Cerebellar cortex (tissue), 1 donor: ENCODE data around the gene STH.

ENCODE experiments used
- DNase-seq: peaks from one replicate; pipeline ENCODE4 v3.0.0-alpha.2; 2015; ENCODE audit warnings: low spot score

Gene STH

DNA sequence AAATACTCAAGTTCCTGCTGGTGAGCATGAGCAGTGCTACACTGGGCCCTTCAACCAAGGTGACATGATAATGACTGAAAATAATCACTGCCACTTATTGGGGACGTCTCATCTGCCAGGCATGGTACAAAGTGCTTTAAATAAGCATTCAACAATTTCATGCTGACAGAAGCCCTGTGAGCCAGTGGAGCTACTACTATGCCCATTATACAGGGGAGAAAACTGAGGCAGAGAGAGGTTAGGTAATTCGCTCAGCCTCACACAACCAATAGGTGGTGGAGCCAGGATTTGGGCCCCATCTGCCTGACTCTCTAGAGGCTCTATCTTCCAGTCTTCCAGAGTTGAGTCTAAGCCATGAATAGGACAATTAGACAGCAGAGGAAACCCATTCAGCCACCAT lies 30.3 kb upstream of the STH start:
- no peak for DNase-seq

DNA sequence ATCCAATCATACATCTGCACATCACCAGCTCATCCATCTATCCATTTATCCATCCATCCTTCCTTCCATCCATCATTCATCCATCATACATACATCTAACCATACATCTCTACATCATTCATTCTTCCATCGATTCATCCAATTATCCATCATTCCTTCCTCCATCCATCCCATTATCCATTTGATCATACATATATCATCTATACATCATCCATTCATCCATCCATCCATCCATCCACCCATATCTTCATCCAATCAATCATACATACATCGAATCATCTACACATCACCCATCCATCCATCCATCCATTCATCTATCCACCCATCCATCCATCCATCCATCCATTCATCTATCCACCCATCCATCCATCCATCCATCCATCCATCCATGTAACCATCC lies 29.3 kb upstream of the STH start:
- no peak for DNase-seq

DNA sequence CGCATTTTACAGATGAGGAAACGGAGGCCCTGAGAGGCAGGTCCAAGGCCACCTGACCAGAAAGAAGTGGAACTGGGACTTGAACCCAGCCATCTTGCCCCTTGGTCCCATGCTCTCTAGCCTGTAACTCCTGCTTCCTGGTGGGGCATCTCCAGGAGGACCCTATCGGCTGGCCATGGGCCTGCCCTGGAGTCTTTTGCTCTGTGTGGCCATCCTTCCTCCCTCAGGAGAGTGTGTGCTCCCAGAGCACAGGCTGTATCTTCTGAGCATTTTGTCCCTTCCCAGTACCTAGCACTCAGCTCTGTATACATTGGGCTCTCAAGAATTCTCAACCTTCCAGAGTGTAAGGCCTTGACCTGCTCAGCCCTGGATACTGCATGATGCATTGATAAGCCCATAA lies 28.4 kb upstream of the STH start:
- DNase-seq, result no peak

DNA sequence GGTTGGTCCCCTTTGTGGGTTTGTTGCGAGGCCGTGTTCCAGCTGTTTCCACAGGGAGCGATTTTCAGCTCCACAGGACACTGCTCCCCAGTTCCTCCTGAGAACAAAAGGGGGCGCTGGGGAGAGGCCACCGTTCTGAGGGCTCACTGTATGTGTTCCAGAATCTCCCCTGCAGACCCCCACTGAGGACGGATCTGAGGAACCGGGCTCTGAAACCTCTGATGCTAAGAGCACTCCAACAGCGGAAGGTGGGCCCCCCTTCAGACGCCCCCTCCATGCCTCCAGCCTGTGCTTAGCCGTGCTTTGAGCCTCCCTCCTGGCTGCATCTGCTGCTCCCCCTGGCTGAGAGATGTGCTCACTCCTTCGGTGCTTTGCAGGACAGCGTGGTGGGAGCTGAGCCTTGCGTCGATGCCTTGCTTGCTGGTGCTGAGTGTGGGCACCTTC lies 27.3 kb upstream of the STH start:
- DNase-seq, result no peak

DNA sequence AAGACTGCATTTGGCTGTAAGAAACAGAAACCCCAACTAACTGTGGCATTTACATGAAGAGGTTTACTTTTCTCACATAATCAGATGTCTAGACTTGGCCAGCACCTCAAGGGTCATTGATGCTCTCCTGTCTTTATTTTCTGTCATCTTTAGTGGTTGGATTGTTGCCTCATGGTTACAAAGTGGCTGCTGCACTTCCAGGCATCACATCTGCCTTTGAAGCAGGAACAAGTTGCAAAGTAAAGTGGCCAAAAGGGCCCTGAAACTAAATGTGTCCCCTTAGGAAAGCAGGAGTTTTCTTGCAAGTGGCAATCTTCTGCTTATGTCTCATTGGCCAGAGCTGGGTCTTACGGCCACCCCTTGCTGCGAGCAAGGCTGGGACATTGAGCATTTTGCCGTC lies 26.5 kb upstream of the STH start:
- no peak for DNase-seq

DNA sequence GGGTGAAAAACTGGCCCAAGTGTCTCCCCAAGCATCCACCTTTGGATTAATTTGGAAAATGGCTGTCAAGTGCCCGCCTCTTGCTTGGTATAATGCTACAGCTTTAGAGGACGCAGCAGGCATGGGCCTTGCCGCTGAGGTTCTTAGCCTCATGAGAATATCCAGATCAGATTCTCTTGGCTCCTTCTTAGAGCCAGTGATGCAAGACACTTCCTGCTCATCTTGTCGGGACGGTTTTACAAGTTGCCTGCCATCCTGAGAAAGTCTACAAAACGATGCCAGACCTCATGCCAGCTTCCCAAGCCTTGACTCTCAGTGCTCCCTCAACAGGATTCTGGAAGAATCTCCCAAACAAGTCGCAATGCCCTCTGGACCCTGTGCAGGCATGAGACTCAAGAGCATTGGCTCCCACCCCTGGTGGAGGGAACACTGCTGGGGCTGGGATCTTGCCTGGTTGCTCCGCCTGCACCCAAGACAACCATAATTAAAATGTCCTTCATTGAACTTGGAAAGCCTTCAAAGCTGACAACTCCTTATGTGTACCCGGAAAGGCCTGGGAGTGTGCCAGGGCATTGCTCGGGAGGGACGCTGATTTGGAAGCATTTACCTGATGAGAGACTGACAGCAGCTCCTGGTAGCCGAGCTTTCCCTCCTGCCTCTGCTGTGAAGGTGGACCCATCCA lies 25.8 kb upstream of the STH start:
- DNase-seq, result peak; percentile 89

DNA sequence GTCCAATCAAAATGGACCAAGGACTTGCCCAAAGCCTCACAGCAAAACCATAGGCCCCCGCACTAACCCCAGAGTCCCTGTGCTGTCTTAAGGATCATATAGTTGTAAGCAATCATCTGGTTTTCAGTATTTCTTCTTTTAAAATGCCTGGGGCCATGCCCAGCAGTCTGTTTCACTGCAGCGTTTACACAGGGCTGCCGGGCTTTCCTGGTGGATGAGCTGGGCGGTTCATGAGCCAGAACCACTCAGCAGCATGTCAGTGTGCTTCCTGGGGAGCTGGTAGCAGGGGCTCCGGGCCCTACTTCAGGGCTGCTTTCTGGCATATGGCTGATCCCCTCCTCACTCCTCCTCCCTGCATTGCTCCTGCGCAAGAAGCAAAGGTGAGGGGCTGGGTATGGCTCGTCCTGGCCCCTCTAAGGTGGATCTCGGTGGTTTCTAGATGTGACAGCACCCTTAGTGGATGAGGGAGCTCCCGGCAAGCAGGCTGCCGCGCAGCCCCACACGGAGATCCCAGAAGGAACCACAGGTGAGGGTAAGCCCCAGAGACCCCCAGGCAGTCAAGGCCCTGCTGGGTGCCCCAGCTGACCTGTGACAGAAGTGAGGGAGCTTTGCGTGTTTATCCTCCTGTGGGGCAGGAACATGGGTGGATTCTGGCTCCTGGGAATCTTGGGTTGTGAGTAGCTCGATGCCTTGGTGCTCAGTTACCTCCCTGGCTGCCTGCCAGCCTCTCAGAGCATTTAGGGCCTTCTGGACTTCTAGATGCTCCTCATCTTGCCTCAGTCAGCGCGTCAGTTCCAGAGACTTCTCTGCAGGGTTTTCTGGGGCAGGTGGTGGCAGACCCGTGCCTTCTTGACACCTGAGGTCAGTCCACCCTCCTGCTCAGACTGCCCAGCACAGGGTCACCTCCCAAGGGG lies 24.8 kb upstream of the STH start:
- peak; percentile 35 for DNase-seq

DNA sequence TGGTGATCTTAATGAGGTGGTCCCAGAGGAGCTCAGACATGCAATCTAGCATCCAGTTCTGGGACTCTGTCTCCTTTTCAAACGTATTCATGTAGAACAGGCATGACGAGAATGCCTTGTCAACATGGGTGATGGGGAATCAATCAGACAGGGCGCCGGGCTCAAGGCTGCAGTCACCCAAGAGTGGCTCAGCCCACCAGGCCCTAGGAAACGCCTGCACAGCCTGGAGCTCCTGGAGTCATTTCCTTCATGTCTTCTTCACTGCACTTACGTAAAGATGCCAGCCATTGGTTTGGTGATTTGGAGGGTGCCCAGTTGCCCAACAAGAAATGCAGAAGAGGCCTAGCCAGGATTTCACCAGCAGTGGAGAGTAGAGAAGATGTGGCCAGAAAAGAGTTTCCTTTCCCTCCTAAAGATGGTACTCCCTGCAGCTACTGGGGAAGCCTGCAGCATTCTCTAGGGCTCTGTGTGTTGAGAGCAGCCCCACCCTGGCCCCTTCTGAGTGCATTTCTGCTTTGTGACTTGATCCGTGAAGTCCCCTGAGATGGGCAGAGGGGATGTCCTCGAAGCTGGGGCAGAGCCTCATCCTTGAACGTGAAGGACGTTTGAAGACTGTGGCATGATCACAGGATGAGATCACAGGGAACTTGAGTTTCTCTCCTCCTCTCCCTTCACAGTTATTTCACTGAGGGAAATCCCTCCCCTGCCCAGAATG lies 24.0 kb upstream of the STH start:
- no peak for DNase-seq

DNA sequence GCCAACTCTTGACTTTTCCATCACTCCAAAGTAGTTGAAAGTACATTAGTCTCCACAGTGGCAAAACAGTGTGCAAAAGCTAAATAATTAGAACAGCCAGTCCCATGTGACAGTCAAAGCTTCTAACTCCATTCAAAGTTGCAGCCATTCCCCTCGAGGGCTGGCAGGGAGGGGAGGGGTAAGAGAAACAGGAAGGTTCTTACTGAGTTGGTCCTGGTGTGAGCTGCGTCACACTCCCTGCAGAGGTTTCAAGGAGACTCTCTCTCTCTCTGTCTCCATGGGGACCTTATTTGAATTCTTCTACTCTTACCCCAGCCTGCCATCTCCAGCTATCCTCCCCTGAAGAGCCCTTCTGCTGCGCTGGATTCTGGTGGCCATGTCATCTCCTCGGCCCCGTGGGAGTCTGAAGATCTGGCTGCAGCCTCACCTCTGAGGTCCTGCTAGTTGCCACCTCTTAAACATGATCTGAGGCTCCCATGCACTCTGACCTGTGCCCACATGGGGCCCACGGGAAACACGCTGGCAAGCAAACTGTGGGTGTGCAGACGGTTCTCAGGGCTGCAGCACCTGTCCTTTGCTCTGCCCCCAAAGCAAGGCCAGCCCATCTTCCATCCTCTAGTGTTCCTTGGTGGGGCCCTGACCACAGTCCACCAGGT lies 23.3 kb upstream of the STH start:
- no peak for DNase-seq

DNA sequence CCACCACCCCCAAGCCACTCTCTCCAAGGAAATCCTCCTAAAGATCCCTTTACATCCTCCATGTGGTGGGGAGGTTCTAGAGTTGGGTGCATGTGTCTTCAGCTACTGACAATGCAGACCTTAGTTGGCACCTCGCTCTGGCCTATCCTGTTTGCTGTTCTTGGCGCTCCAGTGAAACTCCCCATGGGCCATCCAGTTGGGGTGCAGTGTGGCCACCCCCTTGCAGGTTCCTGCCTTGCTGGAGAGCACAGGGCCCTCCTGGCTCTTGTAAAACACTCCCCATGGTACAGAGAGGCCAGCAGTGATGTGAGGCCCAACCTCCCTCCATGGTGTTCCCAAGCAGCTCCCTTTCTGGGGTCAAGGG lies 22.7 kb upstream of the STH start:
- no peak for DNase-seq

DNA sequence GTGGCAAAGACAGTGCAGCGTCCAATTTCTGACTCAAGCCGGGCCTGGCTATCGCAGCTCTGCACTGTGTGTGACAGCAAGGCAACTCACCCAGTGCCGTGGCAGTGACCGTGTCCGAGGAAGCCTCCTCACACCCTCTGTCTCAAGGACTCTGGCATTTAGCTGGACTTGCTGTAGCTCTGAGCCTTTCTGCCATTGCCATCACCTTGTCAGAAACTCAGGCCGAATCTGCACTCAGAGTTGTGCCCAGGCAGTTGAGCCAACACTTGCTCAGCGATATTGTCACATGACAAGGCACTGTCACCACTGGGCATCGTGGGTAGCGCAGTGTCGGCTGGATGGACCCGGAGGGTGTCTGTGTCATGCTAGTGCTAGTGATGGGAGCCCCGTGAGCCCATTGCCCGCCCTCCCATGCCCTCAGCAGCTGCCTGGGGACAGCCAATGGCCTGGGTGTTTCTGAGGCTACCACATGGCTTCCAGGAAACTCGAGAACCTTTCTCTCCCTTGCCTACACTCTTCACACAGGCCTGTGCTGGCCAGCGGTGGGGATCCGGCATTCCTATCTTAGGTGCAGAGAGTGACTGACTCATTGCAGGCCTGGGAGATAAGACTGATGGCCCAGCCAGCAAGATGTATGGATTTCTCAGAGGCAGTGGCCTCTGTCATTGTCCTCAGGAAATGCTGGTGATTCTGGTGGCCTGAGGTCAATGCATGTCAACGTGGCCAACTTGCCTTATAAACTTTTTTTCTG lies 22.1 kb upstream of the STH start:
- DNase-seq, result no peak

DNA sequence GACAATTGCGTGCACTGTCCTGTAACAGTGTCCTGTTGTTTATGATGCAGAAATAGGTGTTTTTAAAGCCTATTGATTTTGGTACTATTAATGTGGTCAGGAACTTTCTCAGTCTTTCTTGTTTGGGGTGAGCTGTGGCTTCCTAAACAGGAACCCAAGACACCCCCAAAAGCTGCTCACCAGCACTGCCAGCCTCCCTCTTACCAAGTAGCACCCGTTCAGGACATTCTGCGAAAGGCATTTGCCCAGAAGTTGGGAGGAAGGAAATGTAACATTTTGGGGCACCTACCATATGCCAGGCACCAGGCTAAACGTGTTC lies 21.6 kb upstream of the STH start:
- no peak for DNase-seq

DNA sequence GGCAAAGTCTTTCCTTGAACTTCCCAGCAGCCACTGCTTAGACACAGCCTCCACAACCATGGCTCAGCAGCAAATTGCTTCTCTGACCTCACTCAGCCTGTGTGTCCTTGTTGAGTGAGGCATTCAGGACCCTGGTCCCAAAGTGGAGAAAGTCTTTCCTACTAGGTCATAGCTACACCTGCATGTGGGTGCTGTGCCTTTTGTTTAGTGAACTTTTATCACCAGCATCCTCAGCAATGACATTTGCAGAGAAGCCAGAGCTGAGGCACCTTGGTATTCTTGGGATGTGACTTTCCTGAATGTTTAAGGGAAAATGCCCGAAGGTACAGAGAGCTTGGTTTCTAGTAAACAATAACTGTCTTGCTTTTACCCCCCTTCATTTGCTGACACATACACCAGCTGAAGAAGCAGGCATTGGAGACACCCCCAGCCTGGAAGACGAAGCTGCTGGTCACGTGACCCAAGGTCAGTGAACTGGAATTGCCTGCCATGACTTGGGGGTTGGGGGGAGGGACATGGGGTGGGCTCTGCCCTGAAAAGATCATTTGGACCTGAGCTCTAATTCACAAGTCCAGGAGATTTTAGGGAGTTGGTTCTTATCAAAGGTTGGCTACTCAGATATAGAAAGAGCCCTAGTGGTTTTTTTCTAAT lies 20.9 kb upstream of the STH start:
- DNase-seq, result no peak

DNA sequence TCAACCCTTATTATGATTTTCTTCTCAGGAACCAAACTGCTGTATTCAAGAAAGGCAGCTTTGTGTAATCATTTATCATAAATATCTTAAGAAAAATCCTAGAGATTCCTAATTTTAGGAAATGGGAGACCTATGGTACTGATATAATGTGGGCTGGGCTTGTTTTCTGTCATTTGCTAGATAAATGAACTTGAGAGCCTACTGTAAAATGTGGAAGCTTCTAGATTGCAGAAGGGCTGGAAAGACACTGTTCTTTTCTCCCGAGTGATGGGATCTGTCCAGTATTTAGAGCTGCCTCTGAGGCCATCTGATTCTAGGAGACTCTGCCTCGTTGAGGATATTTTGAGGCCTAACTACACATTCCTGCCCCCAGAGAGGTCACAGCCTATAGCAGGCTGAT lies 19.9 kb upstream of the STH start:
- no peak for DNase-seq

DNA sequence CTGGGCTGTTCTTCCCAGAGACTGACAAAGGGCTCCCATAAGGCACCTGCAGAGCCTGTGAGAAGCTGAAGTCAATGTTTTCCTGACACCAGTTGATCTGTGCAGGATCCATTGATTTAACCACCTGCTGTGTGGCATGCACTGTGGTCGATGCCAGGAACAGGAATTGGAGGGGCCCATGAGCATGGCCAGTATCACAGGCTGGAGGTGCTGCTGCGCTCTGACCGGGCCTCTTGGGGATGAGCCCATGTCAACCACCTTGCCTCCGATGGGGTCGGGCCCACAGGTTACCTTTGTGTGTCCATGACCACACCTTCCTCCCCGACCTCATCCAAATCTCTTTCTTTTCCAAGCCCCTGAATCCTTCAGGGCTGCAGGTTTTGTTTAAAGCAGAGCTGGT lies 18.2 kb upstream of the STH start:
- no peak for DNase-seq

DNA sequence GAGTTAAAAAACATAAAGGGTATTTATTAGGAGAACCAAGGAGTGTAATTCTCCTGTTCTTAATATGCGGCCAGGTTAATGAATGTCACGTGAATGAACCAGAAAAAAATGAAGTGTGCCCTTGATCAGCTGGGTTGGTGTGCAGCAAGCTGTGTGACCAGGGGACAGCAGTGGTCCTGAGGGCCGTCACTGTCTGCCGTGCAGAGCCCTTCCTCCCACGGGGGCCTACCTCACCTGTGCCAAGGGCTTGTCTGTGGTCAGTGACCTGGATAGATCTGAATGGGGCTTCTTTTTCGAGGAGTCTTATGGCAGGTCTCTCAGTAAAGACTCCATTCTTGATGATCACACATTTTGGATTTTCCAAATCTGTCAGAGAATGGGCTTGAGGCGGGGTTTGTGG lies 17.7 kb upstream of the STH start:
- no peak for DNase-seq

DNA sequence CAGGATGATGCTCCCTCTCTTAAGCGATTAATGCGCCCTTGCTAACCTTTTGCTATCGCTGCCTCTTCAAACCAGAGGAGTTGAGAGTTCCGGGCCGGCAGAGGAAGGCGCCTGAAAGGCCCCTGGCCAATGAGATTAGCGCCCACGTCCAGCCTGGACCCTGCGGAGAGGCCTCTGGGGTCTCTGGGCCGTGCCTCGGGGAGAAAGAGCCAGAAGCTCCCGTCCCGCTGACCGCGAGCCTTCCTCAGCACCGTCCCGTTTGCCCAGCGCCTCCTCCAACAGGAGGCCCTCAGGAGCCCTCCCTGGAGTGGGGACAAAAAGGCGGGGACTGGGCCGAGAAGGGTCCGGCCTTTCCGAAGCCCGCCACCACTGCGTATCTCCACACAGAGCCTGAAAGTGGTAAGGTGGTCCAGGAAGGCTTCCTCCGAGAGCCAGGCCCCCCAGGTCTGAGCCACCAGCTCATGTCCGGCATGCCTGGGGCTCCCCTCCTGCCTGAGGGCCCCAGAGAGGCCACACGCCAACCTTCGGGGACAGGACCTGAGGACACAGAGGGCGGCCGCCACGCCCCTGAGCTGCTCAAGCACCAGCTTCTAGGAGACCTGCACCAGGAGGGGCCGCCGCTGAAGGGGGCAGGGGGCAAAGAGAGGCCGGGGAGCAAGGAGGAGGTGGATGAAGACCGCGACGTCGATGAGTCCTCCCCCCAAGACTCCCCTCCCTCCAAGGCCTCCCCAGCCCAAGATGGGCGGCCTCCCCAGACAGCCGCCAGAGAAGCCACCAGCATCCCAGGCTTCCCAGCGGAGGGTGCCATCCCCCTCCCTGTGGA lies 16.0 kb upstream of the STH start:
- DNase-seq, result no peak

DNA sequence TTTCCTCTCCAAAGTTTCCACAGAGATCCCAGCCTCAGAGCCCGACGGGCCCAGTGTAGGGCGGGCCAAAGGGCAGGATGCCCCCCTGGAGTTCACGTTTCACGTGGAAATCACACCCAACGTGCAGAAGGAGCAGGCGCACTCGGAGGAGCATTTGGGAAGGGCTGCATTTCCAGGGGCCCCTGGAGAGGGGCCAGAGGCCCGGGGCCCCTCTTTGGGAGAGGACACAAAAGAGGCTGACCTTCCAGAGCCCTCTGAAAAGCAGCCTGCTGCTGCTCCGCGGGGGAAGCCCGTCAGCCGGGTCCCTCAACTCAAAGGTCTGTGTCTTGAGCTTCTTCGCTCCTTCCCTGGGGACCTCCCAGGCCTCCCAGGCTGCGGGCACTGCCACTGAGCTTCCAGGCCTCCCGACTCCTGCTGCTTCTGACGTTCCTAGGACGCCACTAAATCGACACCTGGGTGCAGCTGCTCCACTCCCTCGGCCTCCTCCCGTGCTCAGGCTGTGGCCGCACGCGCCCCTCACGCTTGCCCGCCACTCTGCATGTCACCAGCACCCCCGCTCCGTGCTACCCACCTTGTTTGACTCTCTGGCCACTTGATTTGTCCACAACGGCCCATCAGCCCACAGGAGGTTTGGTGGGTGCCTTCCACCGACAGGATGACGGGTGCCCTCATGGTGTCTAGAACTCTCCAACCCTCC lies 15.3 kb upstream of the STH start:
- no peak for DNase-seq

DNA sequence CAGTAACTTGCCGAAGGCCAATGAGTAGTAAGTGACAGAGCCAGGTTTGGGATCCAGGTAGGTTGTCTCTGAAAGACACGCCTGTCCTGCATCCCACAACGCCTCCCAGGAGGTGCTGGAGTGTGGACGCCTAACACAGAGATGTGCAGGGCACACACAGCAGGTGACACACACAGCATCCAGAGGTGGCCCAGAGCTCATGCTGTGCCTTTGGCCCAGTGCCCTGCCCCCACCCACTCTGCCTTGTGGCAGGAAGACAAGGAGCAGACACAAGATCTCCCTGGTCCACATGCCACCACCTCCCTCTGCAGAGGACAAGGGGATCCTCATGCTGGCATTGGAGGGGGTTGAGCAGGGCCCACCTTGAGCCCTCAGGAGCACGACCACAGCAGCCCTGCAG lies 14.7 kb upstream of the STH start:
- DNase-seq, result no peak

DNA sequence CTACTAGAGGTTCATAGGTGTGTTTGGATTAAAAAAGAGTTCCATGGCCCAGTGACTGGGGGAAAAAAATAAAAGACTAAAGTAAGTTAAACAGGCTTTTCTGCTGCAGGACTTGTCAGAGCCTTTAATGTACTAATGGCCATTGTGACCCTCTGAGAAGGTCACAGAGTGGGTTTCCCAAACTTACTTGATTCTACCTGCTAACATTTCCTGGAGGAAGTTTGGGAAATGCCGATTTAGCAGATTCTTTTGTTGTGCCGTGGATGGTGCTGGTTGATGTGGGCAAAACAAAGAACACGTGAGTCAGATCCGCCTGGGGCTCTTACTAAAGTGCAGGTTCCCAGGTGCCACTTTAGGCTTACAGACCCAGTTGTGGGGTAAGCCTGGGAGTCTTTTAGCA lies 13.6 kb upstream of the STH start:
- no peak for DNase-seq
